Fibroblast of villous mesenchyme (primary cell): ENCODE measurements around the gene MC1R. TPM values are rescaled to one million over a fixed set of nuclear protein-coding genes. Genes with fewer than 3 reads are reported as not detected.

Experiments
- DNase-seq: peaks from one replicate; pipeline ENCODE4 v3.0.0-alpha.2; 2010; ENCODE audit warnings: low read depth
- H3K4me3 ChIP-seq: 2 replicates; pipeline ENCODE4 v1.5.1; 2011; ENCODE audit warnings: low read depth, mild to moderate bottlenecking, low read length
- CTCF ChIP-seq: IDR thresholded peaks from 2 replicates; pipeline ENCODE4 v1.5.1; 2012; ENCODE audit warnings: low read depth, mild to moderate bottlenecking, low read length; ENCODE audit not compliant: insufficient read depth
- total RNA-seq: library from RNA; depleted of rRNA; stranded (reverse); fragments of >200 nt; gene quantifications from 2 replicates; pipeline ENCODE4 v1.2.3, GENCODE V29; 2012

Gene MC1R
- total RNA-seq, 1 donor: 3.9 TPM

DNA sequence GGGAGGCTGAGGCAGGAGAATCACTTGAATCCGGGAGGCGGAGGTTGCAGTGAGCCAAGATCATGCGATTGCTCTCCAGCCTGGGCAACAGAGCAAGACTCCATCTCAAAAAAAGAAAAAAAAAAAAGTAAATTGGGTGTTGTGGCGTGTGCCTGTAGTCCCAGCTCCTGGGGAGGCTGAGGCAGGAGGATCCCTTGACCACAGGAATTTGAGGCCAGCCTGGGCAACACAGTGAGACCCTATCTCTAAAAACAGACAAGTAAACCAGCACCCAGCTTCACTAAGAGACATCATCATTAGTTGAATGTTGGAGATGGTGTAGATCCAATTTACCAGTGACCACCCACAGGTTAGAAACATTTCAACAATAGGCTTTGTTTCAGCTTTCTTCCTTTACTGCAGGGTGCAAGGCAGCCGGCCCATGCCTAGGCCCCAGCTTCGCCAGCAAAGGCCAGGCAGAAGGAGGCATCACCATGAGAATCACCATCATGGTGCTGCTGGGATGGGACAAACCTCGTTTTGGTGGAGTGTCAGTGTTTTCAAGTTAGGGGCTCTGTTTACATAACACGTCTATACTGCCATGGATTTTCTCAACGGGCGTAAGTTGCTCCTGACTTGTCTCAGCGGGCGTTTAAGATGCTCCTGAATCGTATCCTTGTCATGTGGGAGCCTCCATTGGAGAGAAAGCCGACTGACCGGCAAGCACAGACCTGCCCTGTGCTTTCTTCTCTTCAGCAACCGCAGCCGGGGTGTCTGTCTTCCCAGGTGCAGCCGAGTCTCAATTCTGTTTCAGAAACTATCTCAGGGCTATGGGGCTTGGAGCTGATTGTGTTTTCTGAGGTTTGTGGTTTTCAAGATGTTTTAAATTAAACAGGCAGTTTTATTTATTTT is 37.9 kb upstream of the MC1R start:
- H3K4me3 ChIP-seq: no peak overlapping the region
- DNase-seq: no peak
- TF ChIP-seq CTCF: no peak

GRCh38 chr16:89881368-89881730 is 37.3 kb upstream of the MC1R start:
- no peak overlapping the region for H3K4me3 ChIP-seq
- TF ChIP-seq CTCF: no peak
- DNase-seq: no peak

DNA sequence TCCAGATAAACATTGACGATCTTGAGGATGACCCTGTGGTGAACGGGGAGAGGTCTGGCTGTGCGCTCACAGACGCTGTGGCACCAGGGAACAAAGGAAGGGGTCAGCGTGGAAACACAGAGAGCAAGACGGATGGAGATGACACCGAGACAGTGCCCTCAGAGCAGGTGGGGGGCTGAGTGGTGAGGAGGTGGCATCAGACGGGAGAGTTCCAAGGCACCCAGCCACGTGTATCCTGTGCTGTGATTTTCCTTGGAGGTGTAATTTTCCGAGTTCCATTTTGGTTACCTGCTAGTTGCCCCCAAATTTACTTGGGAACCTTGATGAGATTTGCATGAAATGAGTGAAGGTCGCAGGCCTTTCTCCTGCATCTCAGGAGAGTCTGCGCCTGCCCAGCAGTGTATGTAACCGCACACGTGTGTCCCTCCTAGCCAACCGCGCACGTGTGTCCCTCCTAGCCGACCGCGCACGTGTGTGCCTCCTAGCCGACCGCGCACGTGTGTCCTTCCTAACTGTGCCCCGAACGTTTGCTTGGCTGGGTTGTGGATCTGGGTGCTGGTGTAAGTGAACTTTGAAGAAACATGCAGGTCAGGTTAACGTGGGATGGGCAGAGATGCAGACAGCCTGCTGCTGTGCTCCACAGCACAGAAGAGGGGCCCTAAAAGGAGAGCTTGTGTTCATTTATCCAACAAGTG is 35.2 kb upstream of the MC1R start:
- no peak for DNase-seq
- no peak for TF ChIP-seq CTCF

DNA sequence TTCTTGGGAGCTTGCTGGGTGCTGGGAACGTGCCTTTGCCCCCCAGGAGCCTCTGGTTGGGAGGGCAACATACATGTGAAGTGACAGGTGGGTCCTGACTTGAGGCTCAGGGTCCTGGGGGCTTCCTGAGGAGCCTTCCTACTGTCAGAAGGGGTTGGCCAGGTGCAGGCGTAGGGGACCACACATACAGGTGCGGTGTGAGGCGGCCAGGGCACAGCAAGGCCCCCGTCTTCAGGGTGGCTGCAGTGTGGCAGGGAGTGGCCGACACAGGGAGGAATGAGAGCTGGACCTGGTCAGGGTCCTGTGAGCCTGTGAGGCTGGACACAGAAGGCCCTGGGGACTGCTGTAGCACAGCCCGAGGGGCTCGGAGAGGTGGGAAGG is 34.6 kb upstream of the MC1R start:
- TF ChIP-seq CTCF: no peak
- no peak for DNase-seq
- no peak overlapping the region for H3K4me3 ChIP-seq

More for the DNA sequence above, 35.2 kb upstream of the MC1R start:
- H3K4me3 ChIP-seq: no peak overlapping the region

DNA sequence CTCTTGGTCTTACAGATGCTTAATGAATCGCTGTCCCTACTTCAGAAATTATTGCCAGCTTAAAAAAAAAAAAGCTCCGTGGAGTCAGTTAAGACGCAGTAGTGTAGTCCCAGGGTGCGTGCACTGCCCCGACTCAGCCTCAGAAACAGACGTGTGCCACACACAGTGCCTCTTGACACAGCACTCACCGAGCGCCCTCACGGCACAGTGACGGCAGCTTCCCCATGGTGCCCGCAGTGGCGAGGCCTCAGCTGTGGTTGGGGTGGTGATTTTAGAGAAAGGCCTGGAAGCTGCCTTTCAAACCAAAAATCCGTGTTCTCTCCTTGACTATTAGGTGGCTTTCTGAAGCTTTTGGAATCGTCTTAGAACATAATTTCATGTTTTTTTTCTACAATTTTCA is 31.4 kb upstream of the MC1R start:
- no peak overlapping the region for H3K4me3 ChIP-seq
- DNase-seq: no peak
- TF ChIP-seq CTCF: no peak

DNA sequence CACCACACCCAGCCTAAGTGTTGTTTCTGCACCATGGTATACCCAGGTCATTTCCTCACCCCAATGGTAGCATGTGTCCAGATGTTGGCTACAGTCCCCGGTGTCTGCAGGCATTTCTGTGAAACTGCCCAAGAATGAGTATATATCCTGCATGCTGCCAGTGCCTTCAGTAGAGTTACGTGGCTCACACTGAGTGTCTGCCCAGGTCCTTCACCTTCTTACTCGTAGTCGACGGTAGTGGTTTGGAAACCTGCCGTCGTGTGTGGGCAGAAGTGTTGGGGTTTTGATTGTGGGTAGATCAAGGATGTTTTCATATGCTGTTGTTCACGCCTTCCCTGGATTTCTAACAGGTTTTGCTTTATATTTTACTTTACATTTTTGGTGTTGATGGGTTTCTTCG is 28.5 kb upstream of the MC1R start:
- DNase-seq: no peak
- no peak for TF ChIP-seq CTCF
- H3K4me3 ChIP-seq: no peak overlapping the region
